Pulmonary artery endothelial cell (primary cell): ENCODE data around the gene DACH2. TPM values are rescaled to one million over a fixed set of nuclear protein-coding genes. Genes with fewer than 3 reads are reported as not detected.

Source experiments
- DNase-seq: peaks from one replicate; pipeline ENCODE4 v3.0.0-alpha.2; 2011; ENCODE audit warnings: low read depth, low spot score
- total RNA-seq: library from RNA; depleted of rRNA; stranded (reverse); fragments of >200 nt; gene quantifications from 2 replicates; pipeline ENCODE4 v1.2.3, GENCODE V29; 2014

The DACH2 gene
- total RNA-seq, 1 donor from 2014 or later = not detected

- DNase-seq = no peak
Observed at GRCh38 chrX:86322913-86323312, 174.7 kb downstream of the DACH2 start.

- no peak for DNase-seq
Observed at GRCh38 chrX:86329174-86329573, 180.9 kb downstream of the DACH2 start.

GRCh38 chrX:86348669-86349068, 200.4 kb downstream of the DACH2 start:
- DNase-seq = no peak

- no peak for DNase-seq
Observed at GRCh38 chrX:86349115-86349514, 200.9 kb downstream of the DACH2 start.

GRCh38 chrX:86369847-86370630, 221.8 kb downstream of the DACH2 start:
- DNase-seq = no peak

GRCh38 chrX:86370927-86371326, 222.7 kb downstream of the DACH2 start:
- no peak for DNase-seq

GRCh38 chrX:86379209-86379608, 231.0 kb downstream of the DACH2 start:
- DNase-seq = no peak

GRCh38 chrX:86383681-86384540, 235.7 kb downstream of the DACH2 start:
- no peak for DNase-seq

- DNase-seq = no peak
Observed at GRCh38 chrX:86407371-86407770, 259.1 kb downstream of the DACH2 start.

GRCh38 chrX:86421771-86422170, 273.5 kb downstream of the DACH2 start:
- DNase-seq = no peak

GRCh38 chrX:86436116-86436515, 287.9 kb downstream of the DACH2 start:
- DNase-seq = no peak

- no peak for DNase-seq
Observed at GRCh38 chrX:86455495-86455894, 307.2 kb downstream of the DACH2 start.

GRCh38 chrX:86460760-86461159, 312.5 kb downstream of the DACH2 start:
- DNase-seq = no peak

GRCh38 chrX:86504297-86504696, 356.0 kb downstream of the DACH2 start:
- DNase-seq = no peak

GRCh38 chrX:86507331-86507730, 359.1 kb downstream of the DACH2 start:
- DNase-seq = no peak

GRCh38 chrX:86579777-86580176, 431.5 kb downstream of the DACH2 start:
- DNase-seq = no peak

GRCh38 chrX:86604607-86605006, 456.4 kb downstream of the DACH2 start:
- no peak for DNase-seq

GRCh38 chrX:86696951-86697350, 548.7 kb downstream of the DACH2 start:
- DNase-seq = no peak

- no peak for DNase-seq
Observed at GRCh38 chrX:86711531-86712180, 563.4 kb downstream of the DACH2 start.

GRCh38 chrX:86714441-86714840, 566.2 kb downstream of the DACH2 start:
- no peak for DNase-seq

GRCh38 chrX:86724277-86724676, 576.0 kb downstream of the DACH2 start:
- no peak for DNase-seq

- DNase-seq = no peak
Observed at GRCh38 chrX:86747091-86747490, 598.8 kb downstream of the DACH2 start.
